Measurements from ENCODE around the gene IPCEF1. TPM values are rescaled to one million over a fixed set of nuclear protein-coding genes. Genes with fewer than 3 reads are reported as not detected.

The IPCEF1 gene
- total RNA-seq, 3 donors from 2014 or later (not counting 1 experiment from before 2014, with no cell fraction given): 31.4 to 53.2 (median 45.5) TPM

- Histone ChIP-seq H3K36me3 (ENCODE audit: control insufficient read depth, insufficient read depth, low read length) (peaks cover 27% of the 10 kb centered on the region), H3K9me3 (ENCODE audit: control insufficient read depth, insufficient read depth, low read length) (no peaks in the 10 kb centered on the region), H3K27ac (ENCODE audit: low read length) (no peak overlapping the region), H3K27me3 (ENCODE audit: control insufficient read depth, insufficient read depth, low read length) (no peaks in the 10 kb centered on the region), H3K4me3 (ENCODE audit: low read length) (no peak overlapping the region), H3K4me1 (ENCODE audit: control insufficient read depth, insufficient read depth, low read length) (peaks cover 26% of the 10 kb centered on the region)
- no peak overlapping the region for H3K4me3 Mint-ChIP-seq
- intact Hi-C loops (cut with micrococcal nuclease): no loop called here
- H3K27me3 Mint-ChIP-seq (ENCODE audit: low read depth in 2 of 2): no peaks in the 10 kb centered on the region
- peaks cover 11% of the 10 kb centered on the region for H3K36me3 Mint-ChIP-seq
- no peak for TF ChIP-seq CTCF (IDR thresholded peaks at IDR 0.05)
- DNase-seq (peak in 1 of 2 donors; percentile 44), ATAC-seq (no peak)
- WGBS (ENCODE audit: insufficient coverage): 73% methylated on average over 5 of the region's 5 CpGs
- peaks cover 31% of the 10 kb centered on the region in 2 donors for H3K4me1 Mint-ChIP-seq
- H3K9me3 Mint-ChIP-seq: no peaks in the 10 kb centered on the region
- H3K27ac Mint-ChIP-seq: no peak overlapping the region
These were observed 192.2 kb downstream of the IPCEF1 start for GRCh38 chr6:154164397-154164796.

- Mint-ChIP-seq H3K9me3 (no peaks in the 10 kb centered on the region), H3K27ac (no peak overlapping the region), H3K4me1 (peaks cover 34 to 36% of the 10 kb centered on the region in 2 donors), H3K4me3 (no peak overlapping the region), H3K27me3 (ENCODE audit: low read depth in 2 of 2) (no peaks in the 10 kb centered on the region), H3K36me3 (peaks cover 6% of the 10 kb centered on the region)
- no peak overlapping the region for H3K27ac ChIP-seq (ENCODE audit: low read length)
- DNase-seq (no peak), ATAC-seq (no peak)
- no peaks in the 10 kb centered on the region for H3K9me3 ChIP-seq (ENCODE audit: control insufficient read depth, insufficient read depth, low read length)
- no peaks in the 10 kb centered on the region for H3K27me3 ChIP-seq (ENCODE audit: control insufficient read depth, insufficient read depth, low read length)
- TF ChIP-seq CTCF (IDR thresholded peaks at IDR 0.05): no peak
- H3K36me3 ChIP-seq (ENCODE audit: control insufficient read depth, insufficient read depth, low read length): peaks cover 22% of the 10 kb centered on the region
- WGBS (ENCODE audit: insufficient coverage): 70% methylated on average over 3 of the region's 3 CpGs
- H3K4me1 ChIP-seq (ENCODE audit: control insufficient read depth, insufficient read depth, low read length): peaks cover 27% of the 10 kb centered on the region
- H3K4me3 ChIP-seq (ENCODE audit: low read length): no peak overlapping the region
- intact Hi-C loops (cut with micrococcal nuclease): no loop called here
These were observed 194.9 kb downstream of the IPCEF1 start for GRCh38 chr6:154161689-154162088.

GRCh38 chr6:154159126-154159525 lies 197.5 kb downstream of the IPCEF1 start:
- H3K27ac ChIP-seq (ENCODE audit: low read length): no peak overlapping the region
- H3K9me3 ChIP-seq (ENCODE audit: control insufficient read depth, insufficient read depth, low read length): no peaks in the 10 kb centered on the region
- DNase-seq (no peak), ATAC-seq (no peak)
- no peak overlapping the region for H3K4me3 ChIP-seq (ENCODE audit: low read length)
- peaks cover 36% of the 10 kb centered on the region for H3K4me1 ChIP-seq (ENCODE audit: control insufficient read depth, insufficient read depth, low read length)
- no peaks in the 10 kb centered on the region for H3K27me3 ChIP-seq (ENCODE audit: control insufficient read depth, insufficient read depth, low read length)
- 86% methylated on average over 2 of the region's 2 CpGs for WGBS (ENCODE audit: insufficient coverage)
- intact Hi-C loops (cut with micrococcal nuclease): loop anchor here (5.0 kb wide), 1 partner anchor 73 kb away; no protein-coding TSS in a partner anchor
- peaks cover 32 to 34% of the 10 kb centered on the region in 2 donors for H3K4me1 Mint-ChIP-seq
- no peaks in the 10 kb centered on the region for H3K27me3 Mint-ChIP-seq (ENCODE audit: low read depth in 2 of 2)
- peak overlapping the region; percentile 58 to 78 for H3K27ac Mint-ChIP-seq
- H3K36me3 Mint-ChIP-seq: no peaks in the 10 kb centered on the region
- peaks cover 9% of the 10 kb centered on the region for H3K36me3 ChIP-seq (ENCODE audit: control insufficient read depth, insufficient read depth, low read length)
- no peak overlapping the region for H3K4me3 Mint-ChIP-seq
- TF ChIP-seq CTCF (IDR thresholded peaks at IDR 0.05): no peak
- no peaks in the 10 kb centered on the region for H3K9me3 Mint-ChIP-seq

GRCh38 chr6:154157706-154158105 lies 198.9 kb downstream of the IPCEF1 start:
- ATAC-seq: no peak
- no peaks in the 10 kb centered on the region for H3K9me3 Mint-ChIP-seq
- intact Hi-C loops (cut with micrococcal nuclease): loop anchor here (5.0 kb wide), 1 partner anchor 75 kb away; no protein-coding TSS in a partner anchor
- Histone ChIP-seq H3K9me3 (ENCODE audit: control insufficient read depth, insufficient read depth, low read length) (no peaks in the 10 kb centered on the region), H3K4me1 (ENCODE audit: control insufficient read depth, insufficient read depth, low read length) (peaks cover 33% of the 10 kb centered on the region), H3K27ac (ENCODE audit: low read length) (peak overlapping the region; percentile 66), H3K36me3 (ENCODE audit: control insufficient read depth, insufficient read depth, low read length) (peaks cover 6% of the 10 kb centered on the region), H3K27me3 (ENCODE audit: control insufficient read depth, insufficient read depth, low read length) (no peaks in the 10 kb centered on the region), H3K4me3 (ENCODE audit: low read length) (peak overlapping the region; percentile 2)
- peak overlapping the region; percentile 84 to 89 for H3K27ac Mint-ChIP-seq
- DNase-seq: no peak
- no peaks in the 10 kb centered on the region for H3K36me3 Mint-ChIP-seq
- no peaks in the 10 kb centered on the region for H3K27me3 Mint-ChIP-seq (ENCODE audit: low read depth in 2 of 2)
- peaks cover 32 to 34% of the 10 kb centered on the region in 2 donors for H3K4me1 Mint-ChIP-seq
- peak overlapping the region; percentile 71 for H3K4me3 Mint-ChIP-seq
- no peak for TF ChIP-seq CTCF (IDR thresholded peaks at IDR 0.05)
